DOHH2 (cell line): ENCODE results near the gene MBTD1.

Experiments used
- EZH2phosphoT487 ChIP-seq: fragments of 200-600 bp; sonication (generic); IDR thresholded peaks from 2 replicates; pipeline ENCODE4 v1.6.1; 2017; ENCODE audit warnings: borderline replicate concordance, mild to moderate bottlenecking, antibody characterized with exemption, low read length, moderate library complexity, mixed read lengths
- TF ChIP-seq, protein P1 (sequence below): fragments of 200-600 bp; sonication (generic); IDR thresholded peaks from one replicate; pipeline ENCODE4 v1.5.1; 2014; ENCODE audit warnings: antibody characterized with exemption, mild to moderate bottlenecking, low read depth, low read length; ENCODE audit not compliant: poor library complexity, severe bottlenecking

DNA sequence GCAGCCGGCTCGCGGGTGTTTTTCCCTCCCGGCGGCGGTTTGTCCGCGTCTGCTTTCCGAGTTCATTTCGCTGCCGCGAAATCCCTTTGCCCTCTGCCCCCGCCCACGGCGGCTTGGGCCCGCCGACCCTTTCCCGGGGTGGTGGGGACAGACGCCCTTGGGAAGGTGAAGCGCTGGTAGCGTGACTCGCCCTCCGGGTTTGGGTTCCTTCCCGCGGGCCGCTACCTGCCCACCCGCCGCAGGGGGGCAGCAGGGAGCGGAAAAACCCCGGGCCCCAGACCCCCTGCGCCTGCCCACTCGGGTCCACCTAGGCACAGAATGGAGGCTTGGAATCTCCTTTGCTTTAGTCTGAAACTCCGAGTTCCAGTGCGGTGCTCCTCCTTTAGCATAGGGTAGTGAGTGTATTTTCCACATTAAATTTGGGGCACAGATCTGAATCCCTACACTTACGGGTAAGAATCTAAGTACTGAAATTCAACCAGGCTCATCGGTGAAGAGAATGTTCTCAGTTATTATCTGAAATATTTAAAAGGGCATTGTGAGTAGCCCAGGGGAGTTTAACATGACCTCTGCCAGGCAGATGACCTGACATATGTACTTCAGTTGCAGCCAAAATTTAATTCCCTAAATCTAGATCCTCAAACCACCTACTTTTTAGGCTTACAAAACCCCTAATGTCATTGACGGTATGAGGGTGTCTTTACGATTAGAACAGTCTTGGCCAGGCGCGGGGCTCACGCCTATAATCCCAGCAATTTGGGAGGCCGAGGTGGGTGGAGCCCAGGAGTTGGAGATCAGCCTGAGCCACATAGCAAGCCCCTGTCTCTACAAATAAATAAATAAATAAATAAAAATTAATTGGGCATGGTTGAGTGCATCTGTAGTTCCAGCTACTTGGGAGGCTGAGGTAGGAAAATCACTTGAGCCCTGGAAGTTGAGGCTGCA is 92.6 kb downstream of the MBTD1 start:
- TF ChIP-seq, protein P1, sequence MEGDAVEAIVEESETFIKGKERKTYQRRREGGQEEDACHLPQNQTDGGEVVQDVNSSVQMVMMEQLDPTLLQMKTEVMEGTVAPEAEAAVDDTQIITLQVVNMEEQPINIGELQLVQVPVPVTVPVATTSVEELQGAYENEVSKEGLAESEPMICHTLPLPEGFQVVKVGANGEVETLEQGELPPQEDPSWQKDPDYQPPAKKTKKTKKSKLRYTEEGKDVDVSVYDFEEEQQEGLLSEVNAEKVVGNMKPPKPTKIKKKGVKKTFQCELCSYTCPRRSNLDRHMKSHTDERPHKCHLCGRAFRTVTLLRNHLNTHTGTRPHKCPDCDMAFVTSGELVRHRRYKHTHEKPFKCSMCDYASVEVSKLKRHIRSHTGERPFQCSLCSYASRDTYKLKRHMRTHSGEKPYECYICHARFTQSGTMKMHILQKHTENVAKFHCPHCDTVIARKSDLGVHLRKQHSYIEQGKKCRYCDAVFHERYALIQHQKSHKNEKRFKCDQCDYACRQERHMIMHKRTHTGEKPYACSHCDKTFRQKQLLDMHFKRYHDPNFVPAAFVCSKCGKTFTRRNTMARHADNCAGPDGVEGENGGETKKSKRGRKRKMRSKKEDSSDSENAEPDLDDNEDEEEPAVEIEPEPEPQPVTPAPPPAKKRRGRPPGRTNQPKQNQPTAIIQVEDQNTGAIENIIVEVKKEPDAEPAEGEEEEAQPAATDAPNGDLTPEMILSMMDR = peak; percentile 94
- TF ChIP-seq EZH2phosphoT487 = no peak
